ENCODE results near the gene ZNF639.
"Not testable (repeated sequence)": the region's sequence is repeated elsewhere in the genome, so short reads cannot be mapped to it uniquely, and the experiment has no call there.

Gene ZNF639, protein sequence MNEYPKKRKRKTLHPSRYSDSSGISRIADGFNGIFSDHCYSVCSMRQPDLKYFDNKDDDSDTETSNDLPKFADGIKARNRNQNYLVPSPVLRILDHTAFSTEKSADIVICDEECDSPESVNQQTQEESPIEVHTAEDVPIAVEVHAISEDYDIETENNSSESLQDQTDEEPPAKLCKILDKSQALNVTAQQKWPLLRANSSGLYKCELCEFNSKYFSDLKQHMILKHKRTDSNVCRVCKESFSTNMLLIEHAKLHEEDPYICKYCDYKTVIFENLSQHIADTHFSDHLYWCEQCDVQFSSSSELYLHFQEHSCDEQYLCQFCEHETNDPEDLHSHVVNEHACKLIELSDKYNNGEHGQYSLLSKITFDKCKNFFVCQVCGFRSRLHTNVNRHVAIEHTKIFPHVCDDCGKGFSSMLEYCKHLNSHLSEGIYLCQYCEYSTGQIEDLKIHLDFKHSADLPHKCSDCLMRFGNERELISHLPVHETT

DNA sequence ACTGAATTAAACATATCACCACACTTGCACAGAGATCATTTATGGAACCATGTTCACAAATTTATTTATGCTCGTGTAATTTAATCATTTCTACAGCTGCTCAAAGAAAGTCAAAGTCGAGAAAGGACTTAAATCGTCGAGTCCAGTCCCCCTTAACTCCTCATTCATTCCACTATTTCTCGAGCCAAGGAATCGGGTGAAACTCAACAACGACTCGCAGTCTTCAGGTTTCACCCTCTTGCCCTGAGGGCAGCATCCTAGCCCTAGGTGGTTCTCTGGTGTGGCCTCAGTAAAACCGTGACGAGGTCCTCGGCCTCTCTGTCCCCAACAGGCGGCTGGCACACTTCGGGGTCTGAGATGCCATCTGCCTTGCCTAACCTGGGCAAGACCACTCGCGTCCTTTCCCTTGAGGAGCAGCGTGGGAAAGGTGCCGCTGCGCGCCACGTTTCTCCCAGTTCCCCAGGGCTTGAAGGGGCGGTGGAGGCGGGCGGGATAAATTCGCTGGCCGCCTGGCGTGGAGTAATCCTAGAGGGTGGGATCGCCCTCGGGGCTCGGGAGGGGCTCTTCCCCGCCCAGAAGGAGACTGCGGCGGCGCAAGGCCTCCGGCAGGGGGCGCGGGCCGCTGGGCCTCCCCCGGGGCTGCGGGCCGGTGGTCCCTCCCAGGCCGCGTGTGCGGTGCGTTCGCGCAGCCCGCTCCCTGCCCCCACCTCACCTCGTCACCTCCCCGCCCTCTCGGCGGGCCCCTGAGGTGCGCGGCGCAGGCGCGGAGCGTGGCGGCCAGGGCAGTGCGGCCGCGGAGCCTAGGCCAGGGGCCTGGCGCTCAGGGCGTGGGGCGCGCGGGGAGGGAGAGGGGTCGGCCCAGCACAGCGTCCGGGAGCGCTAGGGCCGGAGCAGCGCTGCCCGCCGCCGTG lies at the start of gene ZNF639:
Gene ZNF639, plus strand, starts transcription at position 746 of the 911 bp plus-strand sequence. CDS start 5,263 bp downstream, outside the sequence.
- peak; percentile 46 for DNase-seq

- not testable (repeated sequence) for DNase-seq
Observed at GRCh38 chr3:179274434-179274833, 48.4 kb upstream of the ZNF639 start.

DNA sequence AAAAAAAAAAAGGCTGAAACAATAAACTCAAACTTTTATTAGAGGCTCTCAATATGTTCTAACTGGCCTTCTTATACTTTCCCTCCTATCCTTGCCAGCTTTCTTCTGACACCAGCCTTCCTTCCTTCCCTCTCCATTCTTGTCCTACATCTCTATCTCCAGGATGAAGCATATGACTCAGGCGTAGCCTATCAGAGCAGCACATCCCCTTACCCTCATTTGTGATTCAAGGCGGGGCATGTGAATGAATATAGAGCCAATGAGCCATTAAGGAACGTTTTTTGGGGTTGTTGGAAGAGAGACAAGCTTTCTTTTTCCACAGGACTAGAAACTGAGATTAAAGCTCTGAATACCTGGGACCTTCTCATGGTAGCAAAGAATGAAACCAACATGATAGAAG lies 46.8 kb upstream of the ZNF639 start:
- no peak for DNase-seq

- no peak for DNase-seq
Observed at GRCh38 chr3:179276743-179277142, 46.1 kb upstream of the ZNF639 start.

DNA sequence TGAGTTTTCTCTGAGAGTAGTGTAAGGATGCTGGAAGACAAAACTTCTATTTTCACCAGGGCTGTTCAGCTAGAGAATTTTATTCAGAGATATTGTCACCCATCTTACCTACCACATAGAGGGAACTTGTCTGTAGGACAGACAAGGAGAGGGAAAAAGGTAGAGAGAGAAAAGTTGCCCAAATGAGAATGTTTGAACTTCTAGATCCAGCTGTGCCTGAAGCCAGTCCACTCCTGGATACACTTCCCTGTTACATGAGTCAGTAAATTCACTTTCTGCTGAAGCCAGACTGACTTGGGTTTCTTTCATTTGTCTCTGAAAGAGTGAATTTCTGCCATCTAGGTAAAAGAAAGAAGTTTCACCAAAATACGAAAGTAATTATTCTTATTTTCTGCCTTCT lies 44.7 kb upstream of the ZNF639 start:
- DNase-seq, result no peak

DNA sequence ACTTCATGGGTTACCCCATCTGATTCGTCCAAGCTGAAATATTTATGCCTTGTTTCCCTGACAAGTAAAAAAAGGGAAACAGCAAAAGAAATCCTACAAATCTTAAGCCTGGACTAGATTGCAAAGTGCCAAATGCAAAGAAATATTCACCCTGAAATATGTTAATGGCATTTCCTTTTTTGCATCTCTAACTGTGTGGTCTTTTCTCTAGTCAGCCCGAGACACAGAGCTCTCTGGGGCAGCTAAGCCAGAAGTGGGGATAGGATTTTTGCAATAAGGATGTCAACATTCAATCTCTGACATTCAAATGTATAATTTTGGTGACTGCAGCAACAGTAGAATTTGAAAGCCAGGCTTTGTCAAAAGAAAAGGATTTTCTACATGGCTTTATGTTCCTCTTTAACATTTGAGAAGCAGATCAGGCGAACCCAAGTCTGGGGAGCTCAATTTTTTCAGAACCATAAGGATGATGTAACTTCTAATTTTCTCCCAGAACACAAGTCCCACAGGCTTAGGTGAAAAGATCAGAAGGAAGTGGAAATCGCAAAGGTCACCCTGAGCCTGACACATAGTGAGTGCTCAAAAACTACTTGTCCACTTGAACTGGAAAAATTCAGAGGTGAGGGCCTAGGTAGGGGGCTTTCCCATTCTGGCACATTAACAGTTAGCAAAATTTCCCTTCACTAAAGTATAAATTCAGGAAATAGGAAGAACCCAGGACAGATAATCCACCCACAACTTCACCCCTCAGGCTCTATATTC lies 43.7 kb upstream of the ZNF639 start:
- no peak for DNase-seq

GRCh38 chr3:179279837-179280236 lies 43.0 kb upstream of the ZNF639 start:
- DNase-seq, result no peak

- DNase-seq, result no peak
Observed at GRCh38 chr3:179281825-179282224, 41.0 kb upstream of the ZNF639 start.

DNA sequence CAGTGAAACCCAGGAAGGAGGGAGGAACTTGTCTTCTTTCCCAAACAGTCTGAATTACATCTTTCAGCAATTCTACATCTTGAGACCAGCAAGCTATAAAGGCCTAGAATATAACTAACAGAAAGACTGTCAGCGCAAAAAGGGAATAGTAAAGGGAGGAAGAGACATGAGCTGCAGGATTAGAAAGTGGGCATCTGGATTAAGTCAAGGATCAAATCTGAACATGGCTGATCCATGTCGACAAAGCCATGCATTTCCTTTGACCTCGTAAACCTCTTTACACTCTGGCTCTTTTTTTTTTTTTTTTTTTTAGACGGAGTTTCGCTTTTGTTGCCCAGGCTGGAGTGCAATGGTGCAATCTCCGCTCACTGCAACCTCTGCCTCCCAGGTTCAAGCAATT lies 36.5 kb upstream of the ZNF639 start:
- no peak for DNase-seq

GRCh38 chr3:179288845-179289244 lies 34.0 kb upstream of the ZNF639 start:
- DNase-seq, result no peak

GRCh38 chr3:179289295-179289694 lies 33.5 kb upstream of the ZNF639 start:
- DNase-seq, result no peak

- no peak for DNase-seq
Observed at GRCh38 chr3:179292450-179292849, 30.4 kb upstream of the ZNF639 start.

DNA sequence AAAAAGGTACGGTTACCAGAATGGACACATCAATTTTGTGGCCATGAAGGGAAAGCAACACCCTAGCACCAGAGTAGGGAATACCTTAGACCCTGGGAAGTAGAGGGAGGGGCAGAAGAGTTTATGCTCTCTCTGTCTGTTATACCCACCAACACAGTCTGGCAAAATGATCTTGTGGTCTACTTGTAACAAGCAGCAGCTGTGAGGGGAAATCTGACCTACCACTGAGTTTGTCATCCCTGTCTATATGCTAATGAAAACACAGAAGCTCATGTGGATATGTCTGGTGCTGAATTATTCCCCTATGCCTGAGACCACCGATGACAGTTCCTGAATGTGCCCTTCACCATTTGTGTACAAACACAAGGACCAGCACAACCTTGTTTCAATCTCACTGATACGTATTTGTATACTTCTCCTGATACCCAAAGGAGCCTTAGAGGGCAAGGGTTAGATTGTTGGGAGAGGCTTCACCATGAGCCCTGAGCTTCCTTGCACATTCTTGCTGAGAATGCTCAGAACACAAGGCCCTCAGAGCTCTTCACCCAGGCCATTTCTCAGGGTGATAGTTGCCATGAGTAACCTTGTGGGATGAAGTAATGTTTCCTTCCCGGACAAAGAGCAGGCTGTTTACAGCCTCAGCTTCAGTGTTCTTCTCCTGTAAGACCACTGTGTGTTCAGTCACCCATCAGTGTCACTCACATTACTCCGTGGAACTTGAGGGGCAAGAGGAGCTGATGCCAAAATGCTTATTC lies 24.7 kb upstream of the ZNF639 start:
- DNase-seq, result no peak

DNA sequence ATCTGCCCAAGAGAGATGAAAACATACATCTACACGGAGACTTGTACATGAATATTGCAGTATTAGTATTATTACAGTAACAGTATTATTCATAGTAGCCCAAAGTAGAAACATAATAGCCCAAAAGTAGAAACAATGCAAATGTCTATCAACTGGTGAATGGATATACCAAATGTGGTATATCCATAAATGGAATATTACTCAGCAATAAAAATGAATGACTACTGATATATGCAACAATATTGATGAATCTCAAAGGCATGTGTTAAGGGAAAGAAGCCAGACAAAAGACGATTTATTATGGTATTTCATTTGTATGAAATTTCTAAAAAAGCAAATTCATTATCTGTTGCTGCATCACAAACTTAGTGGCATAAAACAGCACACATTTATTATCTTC lies 23.5 kb upstream of the ZNF639 start:
- DNase-seq, result no peak

DNA sequence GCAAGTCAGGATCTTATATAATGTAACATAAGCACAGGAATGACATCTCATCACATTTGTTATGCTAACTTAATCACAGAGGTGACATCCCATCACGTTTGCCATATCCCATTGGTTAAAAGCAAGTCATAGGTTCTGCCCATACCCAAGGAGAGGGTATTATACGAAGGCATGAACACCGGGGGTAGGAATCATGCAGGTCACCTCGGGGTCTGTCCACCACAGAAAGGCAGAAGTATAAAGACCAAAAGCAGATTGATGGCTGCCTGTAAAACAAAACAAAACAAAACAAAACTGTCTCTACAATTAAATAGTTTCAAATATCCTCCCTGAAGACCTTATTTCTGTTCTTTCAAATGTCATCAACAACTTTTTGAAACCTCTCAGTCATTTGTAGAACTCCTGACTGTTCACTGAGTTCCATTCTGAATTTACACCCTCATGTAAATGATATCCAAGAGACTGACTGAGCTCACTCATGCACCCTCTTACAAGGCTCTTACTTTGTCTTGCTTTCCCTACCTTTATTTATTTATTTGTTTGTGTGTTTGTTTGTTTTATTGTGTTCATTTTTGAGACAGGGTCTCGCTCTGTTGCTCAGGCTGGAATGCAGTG lies 22.7 kb upstream of the ZNF639 start:
- no peak for DNase-seq

DNA sequence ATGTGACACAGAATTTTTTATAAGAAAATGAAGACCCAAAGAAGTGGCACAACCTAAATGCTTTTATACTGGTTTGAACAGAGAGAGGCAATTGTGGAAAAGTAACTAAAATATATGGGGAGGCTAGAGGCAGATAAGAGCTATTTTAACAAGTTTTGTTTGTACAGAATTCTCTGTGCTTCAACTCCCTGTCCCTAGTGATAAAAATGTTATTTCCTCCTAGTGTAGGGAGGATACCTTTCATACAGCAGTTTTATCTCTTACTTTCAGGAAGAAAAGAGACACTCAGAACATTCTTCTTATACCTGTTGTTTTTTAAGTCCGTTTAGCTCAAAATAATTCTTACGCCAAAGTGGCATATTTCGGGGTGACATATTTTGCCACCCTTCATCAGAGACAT lies 21.2 kb upstream of the ZNF639 start:
- DNase-seq, result no peak

DNA sequence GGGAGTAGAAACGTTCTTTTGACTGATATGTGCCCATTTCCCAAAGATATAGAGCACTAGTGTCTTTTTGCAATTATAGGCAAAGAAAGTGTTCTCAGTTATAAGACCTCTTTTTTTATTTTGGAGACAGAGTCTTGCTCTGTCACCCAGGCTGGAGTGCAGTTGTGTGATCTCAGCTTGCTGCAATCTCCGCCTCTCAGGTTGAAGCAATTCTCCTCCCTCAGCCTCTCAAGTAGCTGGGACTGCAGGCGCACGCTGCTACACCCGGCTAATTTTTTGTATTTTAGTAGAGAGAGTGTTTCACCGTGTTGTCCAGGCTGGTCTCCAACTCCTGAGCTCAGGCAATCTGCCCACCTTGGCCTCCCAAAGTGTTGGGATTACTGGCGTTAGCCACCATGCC lies 20.7 kb upstream of the ZNF639 start:
- DNase-seq, result no peak

DNA sequence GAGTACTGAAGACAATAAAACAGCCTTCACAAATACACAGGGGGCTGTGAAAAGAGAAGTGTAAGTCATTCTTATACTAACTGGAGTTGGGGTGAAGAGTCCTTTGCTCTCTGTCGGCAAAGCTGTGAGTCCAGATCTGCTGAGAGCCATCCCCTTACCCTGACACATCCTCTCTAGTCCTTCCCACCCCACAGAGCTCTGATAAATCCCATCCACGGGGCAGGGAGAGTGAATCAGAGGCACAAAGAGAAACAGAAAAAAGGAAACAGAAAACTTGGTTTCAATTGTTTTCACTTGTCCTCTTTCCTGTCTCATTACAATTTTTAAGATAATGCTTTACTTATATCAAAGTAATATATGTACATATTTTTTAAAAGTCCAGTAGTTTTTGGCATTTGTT lies 18.2 kb upstream of the ZNF639 start:
- no peak for DNase-seq

GRCh38 chr3:179307362-179307761 lies 15.5 kb upstream of the ZNF639 start:
- DNase-seq, result not testable (repeated sequence)

GRCh38 chr3:179308001-179308400 lies 14.8 kb upstream of the ZNF639 start:
- no peak for DNase-seq

DNA sequence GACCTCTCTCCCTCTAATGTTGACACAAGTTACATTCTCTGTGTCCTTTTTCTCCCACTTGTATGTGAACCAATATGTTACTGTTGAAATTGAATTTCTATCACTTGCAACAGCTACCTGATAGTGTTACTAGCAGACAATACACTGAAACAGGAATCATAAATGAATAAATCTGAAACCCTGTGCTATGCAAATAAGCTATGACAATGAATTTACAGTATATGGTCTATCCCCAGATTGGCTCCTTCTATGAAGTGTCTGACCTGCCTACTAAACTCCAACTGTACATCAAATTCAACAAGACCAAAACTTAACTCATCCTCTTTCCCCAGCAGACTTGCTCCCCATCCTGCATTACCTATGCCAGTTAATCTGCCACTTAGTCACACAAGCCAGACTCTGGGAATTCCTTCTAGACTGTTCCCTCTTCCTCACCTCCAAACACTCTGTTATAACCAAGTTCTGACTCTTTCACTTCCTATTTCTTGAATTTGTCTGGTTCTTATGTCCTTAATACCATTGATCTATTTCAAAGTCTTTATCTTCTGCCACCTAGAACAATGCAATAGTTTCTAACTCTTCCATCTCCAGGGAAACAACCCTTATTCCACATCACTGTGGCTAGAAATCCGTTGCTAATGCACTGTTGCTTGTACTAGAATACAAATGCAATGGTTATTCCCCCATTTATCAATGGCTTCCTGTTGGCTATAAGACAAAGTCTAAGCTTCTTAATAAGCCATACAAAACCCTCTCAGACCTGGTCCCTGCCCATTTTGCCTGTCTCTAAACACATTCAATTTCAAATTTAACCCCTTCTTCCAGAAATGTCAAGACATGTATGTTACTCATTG lies 13.4 kb upstream of the ZNF639 start:
- no peak for DNase-seq
